ENCODE data around the gene LHFPL6.

Gene LHFPL6

DNA sequence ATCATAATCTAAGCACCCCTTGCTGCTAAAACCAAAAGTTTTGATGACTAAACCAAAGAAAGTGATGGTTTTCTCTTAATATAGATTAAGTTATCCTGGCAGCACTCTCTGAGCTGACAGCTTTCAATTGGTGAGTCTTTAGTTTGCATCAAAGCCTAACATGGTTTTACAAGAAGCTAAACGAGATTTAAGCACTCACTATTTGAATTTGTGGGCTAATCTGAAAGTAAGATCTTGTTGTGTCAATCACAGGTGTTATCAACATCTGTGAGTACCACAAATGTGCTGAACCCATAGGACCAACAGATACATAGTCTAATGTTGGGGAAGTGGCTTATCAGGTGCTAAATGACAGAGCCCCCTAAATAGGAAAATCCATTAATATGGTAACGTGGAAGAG is 223.9 kb downstream of the LHFPL6 start:
- H3K4me3 ChIP-seq (ENCODE audit: low read depth, low read length): no peak overlapping the region
- no peak for DNase-seq (ENCODE audit: low read depth)
- in situ Hi-C loops (cut with HindIII; ENCODE audit: low sequenced_read_pairs): no loop called here
- TF ChIP-seq, protein P1, sequence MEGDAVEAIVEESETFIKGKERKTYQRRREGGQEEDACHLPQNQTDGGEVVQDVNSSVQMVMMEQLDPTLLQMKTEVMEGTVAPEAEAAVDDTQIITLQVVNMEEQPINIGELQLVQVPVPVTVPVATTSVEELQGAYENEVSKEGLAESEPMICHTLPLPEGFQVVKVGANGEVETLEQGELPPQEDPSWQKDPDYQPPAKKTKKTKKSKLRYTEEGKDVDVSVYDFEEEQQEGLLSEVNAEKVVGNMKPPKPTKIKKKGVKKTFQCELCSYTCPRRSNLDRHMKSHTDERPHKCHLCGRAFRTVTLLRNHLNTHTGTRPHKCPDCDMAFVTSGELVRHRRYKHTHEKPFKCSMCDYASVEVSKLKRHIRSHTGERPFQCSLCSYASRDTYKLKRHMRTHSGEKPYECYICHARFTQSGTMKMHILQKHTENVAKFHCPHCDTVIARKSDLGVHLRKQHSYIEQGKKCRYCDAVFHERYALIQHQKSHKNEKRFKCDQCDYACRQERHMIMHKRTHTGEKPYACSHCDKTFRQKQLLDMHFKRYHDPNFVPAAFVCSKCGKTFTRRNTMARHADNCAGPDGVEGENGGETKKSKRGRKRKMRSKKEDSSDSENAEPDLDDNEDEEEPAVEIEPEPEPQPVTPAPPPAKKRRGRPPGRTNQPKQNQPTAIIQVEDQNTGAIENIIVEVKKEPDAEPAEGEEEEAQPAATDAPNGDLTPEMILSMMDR (IDR thresholded peaks at IDR 0.05; ENCODE audit: low read depth, low read length, missing control alignments): no peak

DNA sequence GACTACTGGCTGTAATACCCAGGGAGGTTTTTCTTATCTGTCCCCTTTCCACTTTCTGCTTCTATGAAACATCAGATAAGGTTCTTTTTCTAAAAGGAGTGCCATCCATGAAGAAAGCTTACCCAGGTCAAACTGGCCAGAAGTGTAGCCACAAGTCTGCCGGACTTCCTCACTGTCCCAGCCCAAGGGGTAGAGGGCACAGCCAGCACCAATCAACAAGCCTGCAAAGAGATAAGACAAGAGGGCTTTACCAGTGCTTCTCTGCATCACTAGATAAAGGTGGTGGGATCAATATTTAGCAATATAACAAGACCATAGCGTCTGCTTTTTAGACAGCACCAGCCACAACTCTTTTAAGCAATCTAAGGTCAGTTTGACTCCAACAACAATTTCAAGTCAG is 224.7 kb downstream of the LHFPL6 start:
- TF ChIP-seq, protein P1 (IDR thresholded peaks at IDR 0.05; ENCODE audit: low read depth, low read length, missing control alignments): no peak
- in situ Hi-C loops (cut with HindIII; ENCODE audit: low sequenced_read_pairs): no loop called here
- DNase-seq (ENCODE audit: low read depth): no peak
- no peak overlapping the region for H3K4me3 ChIP-seq (ENCODE audit: low read depth, low read length)

DNA sequence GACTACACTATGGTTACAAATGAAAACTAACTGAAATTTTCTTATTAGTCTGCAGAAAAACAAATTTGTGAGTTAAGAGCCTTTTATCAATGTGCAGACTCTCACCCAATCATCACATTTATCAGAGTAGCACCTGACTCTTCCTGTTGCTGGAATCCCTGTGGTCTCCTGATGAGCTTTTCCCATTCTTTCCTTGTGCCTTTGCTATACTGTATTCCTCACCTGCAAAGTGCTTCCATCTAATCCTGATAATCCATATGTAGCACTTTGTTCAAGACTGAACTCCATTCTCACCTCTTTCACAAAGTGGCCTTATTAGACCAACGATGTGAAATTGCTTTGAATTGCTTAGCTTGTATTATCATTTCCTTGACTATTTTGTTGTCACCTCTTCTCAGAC is 225.3 kb downstream of the LHFPL6 start:
- H3K4me3 ChIP-seq (ENCODE audit: low read depth, low read length): no peak overlapping the region
- in situ Hi-C loops (cut with HindIII; ENCODE audit: low sequenced_read_pairs): no loop called here
- TF ChIP-seq, protein P1 (IDR thresholded peaks at IDR 0.05; ENCODE audit: low read depth, low read length, missing control alignments): no peak
- no peak for DNase-seq (ENCODE audit: low read depth)

DNA sequence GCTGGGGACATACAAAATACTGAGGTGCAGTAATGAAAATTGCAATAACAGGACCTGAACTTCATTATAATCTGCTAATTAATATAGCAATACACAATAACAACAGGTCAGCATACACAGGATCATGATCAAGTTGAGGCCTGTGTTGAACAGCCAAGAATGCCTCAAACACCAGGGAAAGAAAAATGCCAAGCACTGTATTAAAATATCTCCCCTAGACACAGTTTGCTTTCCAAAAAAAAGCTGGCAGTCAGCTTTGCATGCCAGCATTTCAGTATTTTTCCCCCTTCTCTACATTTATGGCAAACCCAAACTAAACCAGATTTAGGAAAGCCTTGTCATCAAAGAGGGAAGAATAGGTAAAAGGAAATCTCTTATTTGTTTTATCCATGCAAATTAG is 226.9 kb downstream of the LHFPL6 start:
- no peak for DNase-seq (ENCODE audit: low read depth)
- no peak overlapping the region for H3K4me3 ChIP-seq (ENCODE audit: low read depth, low read length)
- TF ChIP-seq, protein P1 (IDR thresholded peaks at IDR 0.05; ENCODE audit: low read depth, low read length, missing control alignments): no peak
- in situ Hi-C loops (cut with HindIII; ENCODE audit: low sequenced_read_pairs): no loop called here

DNA sequence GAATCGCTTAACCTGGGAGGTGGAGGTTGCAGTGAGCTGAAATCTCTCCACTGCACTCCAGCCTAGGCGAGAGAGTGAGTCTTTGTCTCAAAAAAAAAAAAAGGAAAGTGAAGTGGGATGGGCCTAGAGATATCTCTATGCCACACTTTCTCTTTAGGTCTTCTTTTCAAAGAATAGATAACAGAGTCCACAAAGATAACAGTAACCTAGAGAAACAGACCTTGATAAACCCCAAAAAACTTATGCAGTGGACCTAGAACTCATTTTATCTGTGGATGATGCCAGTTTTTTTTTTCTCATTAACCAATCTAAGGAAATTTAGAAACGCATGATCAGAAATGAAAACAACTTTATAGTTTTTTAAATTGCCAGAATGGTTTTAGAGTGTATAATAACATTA is 227.4 kb downstream of the LHFPL6 start:
- H3K4me3 ChIP-seq (ENCODE audit: low read depth, low read length): no peak overlapping the region
- in situ Hi-C loops (cut with HindIII; ENCODE audit: low sequenced_read_pairs): no loop called here
- no peak for DNase-seq (ENCODE audit: low read depth)
- TF ChIP-seq, protein P1 (IDR thresholded peaks at IDR 0.05; ENCODE audit: low read depth, low read length, missing control alignments): no peak

DNA sequence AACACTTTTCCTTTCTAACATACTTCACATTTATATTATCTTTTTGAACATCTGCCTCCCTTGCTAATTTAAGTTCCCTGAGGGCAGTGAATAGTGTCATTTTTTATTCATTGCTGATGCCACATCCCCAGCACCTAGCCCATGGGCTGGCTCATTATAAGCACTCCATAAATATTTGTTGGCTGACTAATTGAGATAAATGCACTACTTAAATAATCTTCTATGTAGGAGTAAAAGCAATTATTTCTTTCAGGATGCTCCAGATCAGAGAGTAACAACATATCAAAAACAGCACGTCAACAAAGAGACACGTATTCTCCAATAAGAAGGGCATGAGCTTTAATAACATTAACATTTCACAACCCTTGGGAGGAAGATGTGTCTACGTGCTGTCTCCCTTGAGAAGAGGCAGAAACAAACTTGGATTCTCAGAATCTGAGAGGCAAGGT is 228.2 kb downstream of the LHFPL6 start:
- no peak overlapping the region for H3K4me3 ChIP-seq (ENCODE audit: low read depth, low read length)
- TF ChIP-seq, protein P1 (IDR thresholded peaks at IDR 0.05; ENCODE audit: low read depth, low read length, missing control alignments): no peak
- in situ Hi-C loops (cut with HindIII; ENCODE audit: low sequenced_read_pairs): no loop called here
- no peak for DNase-seq (ENCODE audit: low read depth)

DNA sequence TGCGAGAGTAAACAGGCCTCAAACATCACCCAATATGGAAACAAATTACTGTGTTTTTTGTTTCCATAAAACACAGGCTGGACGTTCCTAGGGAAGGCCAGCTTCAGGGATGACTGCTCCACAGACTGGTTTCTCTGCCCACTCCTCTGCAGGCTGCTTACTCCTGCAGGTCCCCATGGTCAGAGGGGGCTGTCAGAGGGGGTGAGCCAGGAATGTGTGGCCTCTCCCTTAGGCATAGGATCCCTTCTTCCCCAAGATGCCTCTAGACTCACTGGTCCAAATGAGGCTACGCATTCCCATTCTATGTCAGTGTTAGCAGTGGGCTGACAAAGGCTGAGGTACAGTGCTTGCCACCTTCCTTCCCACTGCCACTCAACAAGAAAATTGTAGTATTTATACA is 229.8 kb downstream of the LHFPL6 start:
- in situ Hi-C loops (cut with HindIII; ENCODE audit: low sequenced_read_pairs): no loop called here
- TF ChIP-seq, protein P1 (IDR thresholded peaks at IDR 0.05; ENCODE audit: low read depth, low read length, missing control alignments): no peak
- DNase-seq (ENCODE audit: low read depth): no peak
- H3K4me3 ChIP-seq (ENCODE audit: low read depth, low read length): no peak overlapping the region

Measured in astrocyte of the cerebellum (primary cell).